ENCODE measurements around the gene MAST2.

Gene MAST2

DNA sequence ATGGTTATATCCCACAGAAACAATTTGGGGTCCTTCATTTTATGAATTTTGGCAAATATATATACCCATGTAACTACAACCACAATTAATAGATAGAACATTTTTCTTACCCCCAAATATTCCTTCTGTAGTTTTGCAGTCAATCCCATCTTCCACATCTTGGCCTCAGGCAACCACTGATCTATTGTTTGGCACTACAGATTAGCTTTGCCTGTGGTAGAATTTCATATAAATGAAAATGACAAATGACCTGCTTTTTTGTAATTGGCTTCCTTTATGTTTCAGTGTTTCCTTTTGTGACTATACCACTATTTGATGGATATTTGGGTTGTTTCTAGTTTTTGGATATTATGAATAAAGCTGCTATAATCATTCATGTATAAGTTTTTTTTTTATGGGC, 91.5 kb downstream of the MAST2 start:
- no peak for DNase-seq (ENCODE audit: low spot score)
- TF ChIP-seq, protein P1, sequence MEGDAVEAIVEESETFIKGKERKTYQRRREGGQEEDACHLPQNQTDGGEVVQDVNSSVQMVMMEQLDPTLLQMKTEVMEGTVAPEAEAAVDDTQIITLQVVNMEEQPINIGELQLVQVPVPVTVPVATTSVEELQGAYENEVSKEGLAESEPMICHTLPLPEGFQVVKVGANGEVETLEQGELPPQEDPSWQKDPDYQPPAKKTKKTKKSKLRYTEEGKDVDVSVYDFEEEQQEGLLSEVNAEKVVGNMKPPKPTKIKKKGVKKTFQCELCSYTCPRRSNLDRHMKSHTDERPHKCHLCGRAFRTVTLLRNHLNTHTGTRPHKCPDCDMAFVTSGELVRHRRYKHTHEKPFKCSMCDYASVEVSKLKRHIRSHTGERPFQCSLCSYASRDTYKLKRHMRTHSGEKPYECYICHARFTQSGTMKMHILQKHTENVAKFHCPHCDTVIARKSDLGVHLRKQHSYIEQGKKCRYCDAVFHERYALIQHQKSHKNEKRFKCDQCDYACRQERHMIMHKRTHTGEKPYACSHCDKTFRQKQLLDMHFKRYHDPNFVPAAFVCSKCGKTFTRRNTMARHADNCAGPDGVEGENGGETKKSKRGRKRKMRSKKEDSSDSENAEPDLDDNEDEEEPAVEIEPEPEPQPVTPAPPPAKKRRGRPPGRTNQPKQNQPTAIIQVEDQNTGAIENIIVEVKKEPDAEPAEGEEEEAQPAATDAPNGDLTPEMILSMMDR (IDR thresholded peaks at IDR 0.05; ENCODE audit: borderline replicate concordance, control extremely low read depth, extremely low read depth, insufficient read depth, missing control alignments), result no peak
- in situ Hi-C loops (cut with MboI; ENCODE audit: low sequenced_read_pairs, unreplicated experiment), result no loop called here

DNA sequence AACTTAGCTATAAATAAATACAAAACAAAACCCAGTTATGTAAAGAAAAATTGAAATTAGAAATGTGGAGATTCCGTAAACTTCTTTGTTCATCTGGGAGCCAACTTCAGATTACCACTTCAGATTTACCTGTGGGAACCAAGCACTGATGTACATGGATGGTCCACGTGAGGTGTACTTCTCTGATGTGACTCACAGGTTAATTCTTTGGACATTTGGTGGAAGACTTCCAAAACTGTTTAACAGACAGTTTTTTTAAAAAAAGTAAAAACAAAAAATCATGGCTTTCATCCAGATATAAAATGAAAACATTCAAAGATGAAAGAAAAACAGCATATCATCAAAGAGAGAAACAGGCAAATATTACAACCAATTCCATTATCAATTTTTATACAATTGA, 92.0 kb downstream of the MAST2 start:
- in situ Hi-C loops (cut with MboI; ENCODE audit: low sequenced_read_pairs, unreplicated experiment), result no loop called here
- no peak for DNase-seq (ENCODE audit: low spot score)
- TF ChIP-seq, protein P1 (IDR thresholded peaks at IDR 0.05; ENCODE audit: borderline replicate concordance, control extremely low read depth, extremely low read depth, insufficient read depth, missing control alignments), result no peak

DNA sequence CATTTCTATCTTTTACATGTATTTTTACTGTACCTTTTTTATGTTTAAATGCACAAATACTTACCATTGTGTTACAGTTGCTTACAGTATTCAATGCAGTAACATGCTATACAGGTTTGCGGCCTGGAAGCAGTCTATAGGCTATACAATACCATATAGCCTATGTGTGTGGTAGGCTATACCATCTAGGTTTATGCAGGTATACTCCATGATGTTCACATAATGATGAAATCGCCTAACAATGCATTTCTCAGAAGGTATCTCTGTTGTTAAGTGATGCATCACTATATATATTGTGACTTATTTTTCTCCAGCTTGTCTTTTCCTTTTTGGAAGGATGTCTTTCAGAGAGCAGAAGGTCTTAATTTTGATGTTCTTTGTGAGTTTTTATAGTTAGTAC, 103.5 kb downstream of the MAST2 start:
- no peak for DNase-seq (ENCODE audit: low spot score)
- TF ChIP-seq, protein P1 (IDR thresholded peaks at IDR 0.05; ENCODE audit: borderline replicate concordance, control extremely low read depth, extremely low read depth, insufficient read depth, missing control alignments), result no peak
- in situ Hi-C loops (cut with MboI; ENCODE audit: low sequenced_read_pairs, unreplicated experiment), result no loop called here

DNA sequence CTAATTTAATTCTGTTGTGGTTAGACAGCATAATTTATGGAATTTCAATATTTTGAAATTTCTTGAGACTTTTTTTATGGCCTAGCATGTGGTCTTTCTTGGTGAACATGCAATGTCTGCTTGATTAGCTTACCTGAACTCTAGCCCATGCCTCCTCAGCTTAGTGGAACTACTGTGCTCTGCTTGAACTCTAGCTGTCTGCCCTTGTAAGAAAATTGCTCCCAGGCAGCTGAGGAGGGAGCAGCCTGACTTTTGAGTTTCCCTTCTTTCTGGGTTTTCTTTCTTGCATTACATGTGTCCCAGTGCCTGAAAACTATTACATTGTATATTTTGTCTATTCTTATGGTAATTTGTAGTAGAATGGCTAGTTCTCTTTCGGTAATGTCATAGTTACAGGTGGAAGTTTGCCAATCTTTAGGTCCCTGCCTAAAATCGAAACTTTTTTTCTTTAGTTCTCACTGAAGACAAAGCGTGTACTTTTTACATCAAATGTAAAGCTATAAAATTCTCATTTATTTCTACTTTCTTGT, 105.3 kb downstream of the MAST2 start:
- in situ Hi-C loops (cut with MboI; ENCODE audit: low sequenced_read_pairs, unreplicated experiment), result no loop called here
- TF ChIP-seq, protein P1 (IDR thresholded peaks at IDR 0.05; ENCODE audit: borderline replicate concordance, control extremely low read depth, extremely low read depth, insufficient read depth, missing control alignments), result no peak
- DNase-seq (ENCODE audit: low spot score), result no peak

DNA sequence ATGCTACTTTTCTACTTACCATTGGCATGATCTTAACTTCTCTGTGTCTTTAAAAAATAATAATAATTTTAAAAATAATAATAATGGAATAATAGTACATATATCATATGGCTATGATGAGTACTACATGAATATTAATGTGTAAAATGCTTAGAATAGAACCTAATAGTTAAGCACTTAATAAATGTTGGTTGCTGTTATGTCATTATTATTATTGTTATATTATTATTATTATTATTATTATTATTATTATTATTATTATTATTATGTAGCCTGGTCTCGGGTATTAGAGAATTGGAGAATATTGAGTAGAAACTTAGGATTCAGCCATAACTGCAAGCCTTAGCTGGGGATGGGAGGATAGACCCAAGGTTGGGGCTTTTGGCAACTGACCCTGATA, 108.2 kb downstream of the MAST2 start:
- TF ChIP-seq, protein P1 (IDR thresholded peaks at IDR 0.05; ENCODE audit: borderline replicate concordance, control extremely low read depth, extremely low read depth, insufficient read depth, missing control alignments), result no peak

DNA sequence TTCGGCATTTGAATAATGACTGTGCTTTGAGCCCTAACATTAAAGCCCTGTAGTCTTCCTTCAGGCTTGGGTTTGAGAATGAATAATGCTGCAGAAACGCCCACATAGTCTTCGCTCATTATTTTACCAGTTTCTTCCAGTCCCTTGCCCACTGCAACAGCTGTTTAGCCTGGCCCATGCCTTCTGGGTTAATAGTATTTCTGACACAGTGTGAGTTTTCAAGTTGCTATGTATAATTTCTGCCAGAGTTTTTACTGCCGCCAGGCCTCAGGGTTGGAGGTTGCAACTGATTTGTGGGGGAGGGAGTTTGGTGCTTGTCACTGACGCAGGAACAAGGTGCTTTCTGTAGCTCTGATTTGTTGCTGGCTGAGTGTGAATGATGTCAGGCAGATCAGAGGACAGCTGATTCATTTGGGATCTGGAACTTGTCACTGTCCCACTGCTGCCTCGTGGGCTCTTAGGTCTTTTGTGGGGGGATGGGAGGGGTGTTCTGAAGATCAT, 109.8 kb downstream of the MAST2 start:
- TF ChIP-seq, protein P1 (IDR thresholded peaks at IDR 0.05; ENCODE audit: borderline replicate concordance, control extremely low read depth, extremely low read depth, insufficient read depth, missing control alignments), result no peak

More for the DNA sequence above, 108.2 kb downstream of the MAST2 start:
- DNase-seq (ENCODE audit: low spot score), result no peak
- in situ Hi-C loops (cut with MboI; ENCODE audit: low sequenced_read_pairs, unreplicated experiment), result no loop called here

More for the DNA sequence above, 109.8 kb downstream of the MAST2 start:
- peak; percentile 33 for DNase-seq (ENCODE audit: low spot score)
- in situ Hi-C loops (cut with MboI; ENCODE audit: low sequenced_read_pairs, unreplicated experiment), result no loop called here
